Glomerular visceral epithelial cell (primary cell): ENCODE results near the gene GPX2.

Experiments
- DNase-seq: peaks from one replicate; pipeline ENCODE4 v3.0.0-alpha.2; 2016; ENCODE audit errors: extremely low spot score

GPX2 gene

GRCh38 chr14:64942531-64943111 lies at the start of gene GPX2:
Gene GPX2 (minus strand): TSS chr14:64942745. CDS start chr14:64942726, 19 bp downstream.
- DNase-seq = no peak

- no peak for DNase-seq
Observed at GRCh38 chr14:64990939-64991338, 48.4 kb upstream of the GPX2 start.

- no peak for DNase-seq
Observed at GRCh38 chr14:64990296-64990695, 47.8 kb upstream of the GPX2 start.

- DNase-seq = no peak
Observed at GRCh38 chr14:64987438-64987767, 44.9 kb upstream of the GPX2 start.

- DNase-seq = peak; percentile 94
Observed at GRCh38 chr14:64986648-64987437, 44.3 kb upstream of the GPX2 start, which contains the start of gene FNTB. Gene FNTB (plus strand): TSS chr14:64986895. CDS start chr14:64986954, 59 bp downstream.

GRCh38 chr14:64983439-64984310 lies 41.1 kb upstream of the GPX2 start:
- peak; percentile 63 for DNase-seq

GRCh38 chr14:64979336-64980074 lies 37.0 kb upstream of the GPX2 start:
- DNase-seq = peak; percentile 15

GRCh38 chr14:64974563-64974962 lies 32.0 kb upstream of the GPX2 start:
- DNase-seq = no peak

- no peak for DNase-seq
Observed at GRCh38 chr14:64973826-64974225, 31.3 kb upstream of the GPX2 start.

- DNase-seq = no peak
Observed at GRCh38 chr14:64973026-64973442, 30.5 kb upstream of the GPX2 start.

GRCh38 chr14:64971943-64972791 lies 29.6 kb upstream of the GPX2 start, which contains the start of gene RAB15:
Gene RAB15 (minus strand): TSS chr14:64972336. CDS start chr14:64972076, 260 bp downstream.
- peak; percentile 47 for DNase-seq

GRCh38 chr14:64971491-64971942 lies 29.0 kb upstream of the GPX2 start:
- DNase-seq = no peak

- DNase-seq = peak; percentile 76
Observed at GRCh38 chr14:64970776-64971477, 28.4 kb upstream of the GPX2 start.

- no peak for DNase-seq
Observed at GRCh38 chr14:64970041-64970440, 27.5 kb upstream of the GPX2 start.

- no peak for DNase-seq
Observed at GRCh38 chr14:64968651-64969050, 26.1 kb upstream of the GPX2 start.

GRCh38 chr14:64968167-64968566 lies 25.6 kb upstream of the GPX2 start:
- no peak for DNase-seq

- DNase-seq = no peak
Observed at GRCh38 chr14:64966976-64967375, 24.4 kb upstream of the GPX2 start.

GRCh38 chr14:64965356-64966000 lies 22.9 kb upstream of the GPX2 start:
- no peak for DNase-seq

- no peak for DNase-seq
Observed at GRCh38 chr14:64963611-64964010, 21.1 kb upstream of the GPX2 start.
